ENCODE data around the gene SAXO1. TPM values are rescaled to one million over a fixed set of nuclear protein-coding genes. Genes with fewer than 3 reads are reported as not detected.
"Not testable (repeated sequence)": the region's sequence is repeated elsewhere in the genome, so short reads cannot be mapped to it uniquely, and the experiment has no call there.

The SAXO1 gene
- total RNA-seq, 1 donor from 2014 or later: 0.03 TPM

DNA sequence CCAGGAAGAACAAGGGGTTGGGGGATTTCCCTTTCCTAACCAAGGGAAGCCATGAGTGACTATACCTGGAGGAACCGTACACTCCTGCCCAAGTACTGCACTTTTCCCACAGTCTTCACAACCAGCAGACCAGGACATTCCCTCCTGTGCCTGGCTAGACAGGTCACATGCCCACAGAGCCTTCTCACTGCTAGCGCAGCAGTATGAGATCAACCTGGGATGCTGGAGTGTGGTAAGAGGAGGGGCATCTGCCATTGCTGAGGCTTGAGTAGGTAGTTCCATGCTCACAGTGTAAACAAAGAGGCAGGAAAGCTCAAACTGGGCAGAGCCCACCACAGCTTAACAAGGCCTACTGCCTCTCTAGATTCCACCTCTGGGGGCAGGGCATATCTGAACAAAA is 35.9 kb downstream of the SAXO1 start:
- no peak overlapping the region for H3K27ac ChIP-seq (replicated peaks)
- intact Hi-C loops (cut with micrococcal nuclease): no loop called here

DNA sequence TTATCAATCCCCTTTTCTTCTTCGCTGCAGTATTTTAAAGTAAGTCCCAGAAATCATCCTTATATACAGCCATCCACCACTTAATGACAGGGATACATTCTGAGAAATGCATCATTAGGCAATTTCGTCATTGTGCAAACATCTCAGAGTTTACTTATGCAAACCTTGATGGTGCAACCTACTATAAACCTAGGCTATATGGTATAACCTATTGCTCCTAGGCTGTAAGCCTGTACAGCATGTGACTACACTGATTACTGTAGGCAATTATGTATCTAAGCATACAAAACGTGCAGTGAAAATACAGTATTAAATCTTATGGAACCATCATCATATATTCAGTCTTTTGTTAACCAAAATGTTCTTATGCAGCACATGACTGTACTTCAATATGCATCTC is 36.8 kb downstream of the SAXO1 start:
- no peaks in the 10 kb centered on the region for H3K4me1 ChIP-seq
- H3K36me3 ChIP-seq: no peaks in the 10 kb centered on the region
- no peak overlapping the region for H3K27ac ChIP-seq (replicated peaks)
- TF ChIP-seq, protein P1, sequence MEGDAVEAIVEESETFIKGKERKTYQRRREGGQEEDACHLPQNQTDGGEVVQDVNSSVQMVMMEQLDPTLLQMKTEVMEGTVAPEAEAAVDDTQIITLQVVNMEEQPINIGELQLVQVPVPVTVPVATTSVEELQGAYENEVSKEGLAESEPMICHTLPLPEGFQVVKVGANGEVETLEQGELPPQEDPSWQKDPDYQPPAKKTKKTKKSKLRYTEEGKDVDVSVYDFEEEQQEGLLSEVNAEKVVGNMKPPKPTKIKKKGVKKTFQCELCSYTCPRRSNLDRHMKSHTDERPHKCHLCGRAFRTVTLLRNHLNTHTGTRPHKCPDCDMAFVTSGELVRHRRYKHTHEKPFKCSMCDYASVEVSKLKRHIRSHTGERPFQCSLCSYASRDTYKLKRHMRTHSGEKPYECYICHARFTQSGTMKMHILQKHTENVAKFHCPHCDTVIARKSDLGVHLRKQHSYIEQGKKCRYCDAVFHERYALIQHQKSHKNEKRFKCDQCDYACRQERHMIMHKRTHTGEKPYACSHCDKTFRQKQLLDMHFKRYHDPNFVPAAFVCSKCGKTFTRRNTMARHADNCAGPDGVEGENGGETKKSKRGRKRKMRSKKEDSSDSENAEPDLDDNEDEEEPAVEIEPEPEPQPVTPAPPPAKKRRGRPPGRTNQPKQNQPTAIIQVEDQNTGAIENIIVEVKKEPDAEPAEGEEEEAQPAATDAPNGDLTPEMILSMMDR (IDR thresholded peaks at IDR 0.05; ENCODE audit: borderline replicate concordance): no peak
- H3K27me3 ChIP-seq (ENCODE audit: low read depth): no peaks in the 10 kb centered on the region
- no peak overlapping the region for H3K4me3 ChIP-seq
- peaks cover 8% of the 10 kb centered on the region for H3K9me3 ChIP-seq (replicated peaks)
- no peak for DNase-seq
- intact Hi-C loops (cut with micrococcal nuclease): no loop called here

More for the DNA sequence above, 35.9 kb downstream of the SAXO1 start:
- H3K36me3 ChIP-seq: no peaks in the 10 kb centered on the region
- DNase-seq: no peak
- H3K4me3 ChIP-seq: no peak overlapping the region
- no peaks in the 10 kb centered on the region for H3K4me1 ChIP-seq
- no peaks in the 10 kb centered on the region for H3K27me3 ChIP-seq (ENCODE audit: low read depth)
- peaks cover 8% of the 10 kb centered on the region for H3K9me3 ChIP-seq (replicated peaks)
- TF ChIP-seq, protein P1 (IDR thresholded peaks at IDR 0.05; ENCODE audit: borderline replicate concordance): no peak

DNA sequence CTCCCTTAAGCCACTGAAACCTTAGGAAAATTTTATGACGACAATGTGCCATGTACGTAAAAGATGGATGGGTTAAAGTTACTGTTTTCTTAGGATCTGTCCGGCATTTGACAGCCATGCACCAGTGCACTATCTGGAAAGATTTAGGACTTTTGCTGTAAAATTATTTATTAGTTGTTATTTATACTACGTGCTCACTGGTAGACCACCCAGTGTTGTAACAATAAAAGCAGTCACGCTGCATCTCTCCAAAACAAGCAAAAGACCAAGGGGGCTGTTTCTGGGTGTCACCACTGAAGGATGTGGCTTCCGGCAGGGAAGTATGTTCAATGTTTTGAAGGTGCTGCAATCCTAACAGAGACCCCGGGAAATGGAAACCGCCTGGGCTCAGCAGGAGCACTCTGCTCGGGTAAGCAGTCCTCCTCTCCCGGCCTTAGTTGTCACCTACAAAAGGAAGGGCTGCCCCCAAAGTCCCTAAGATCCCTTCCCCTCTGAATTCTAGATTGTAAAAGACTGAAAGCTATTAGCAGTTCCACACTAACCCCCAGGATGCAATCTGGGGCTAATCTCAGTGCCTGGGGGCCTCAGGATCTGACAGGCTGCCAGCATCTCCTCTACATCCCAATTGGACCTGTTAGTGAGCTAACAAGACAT is 38.6 kb downstream of the SAXO1 start:
- no peaks in the 10 kb centered on the region for H3K27me3 ChIP-seq (ENCODE audit: low read depth)
- no peak for DNase-seq
- no peaks in the 10 kb centered on the region for H3K4me1 ChIP-seq
- no peaks in the 10 kb centered on the region for H3K36me3 ChIP-seq
- intact Hi-C loops (cut with micrococcal nuclease): no loop called here
- TF ChIP-seq, protein P1 (IDR thresholded peaks at IDR 0.05; ENCODE audit: borderline replicate concordance): no peak
- peaks cover 8% of the 10 kb centered on the region for H3K9me3 ChIP-seq (replicated peaks)
- no peak overlapping the region for H3K27ac ChIP-seq (replicated peaks)
- no peak overlapping the region for H3K4me3 ChIP-seq

DNA sequence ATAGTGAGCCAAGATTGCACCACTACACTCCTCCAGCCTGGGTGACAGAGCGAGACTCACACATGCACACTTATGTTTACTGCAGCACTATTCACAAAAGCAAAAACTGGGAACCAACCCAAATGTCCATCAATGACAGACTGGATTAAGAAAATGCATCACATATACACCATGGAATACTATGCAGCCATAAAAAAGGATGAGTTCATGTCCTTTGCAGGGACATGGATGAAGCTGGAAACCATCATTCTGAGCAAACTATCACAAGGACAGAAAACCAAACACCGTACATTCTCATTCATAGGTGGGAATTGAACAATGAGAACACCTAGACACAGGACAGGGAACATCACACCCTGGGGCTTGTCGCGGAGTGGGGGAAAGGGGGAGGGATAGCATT is 41.8 kb downstream of the SAXO1 start:
- H3K4me1 ChIP-seq; intact Hi-C loops (cut with micrococcal nuclease): not testable (repeated sequence)

GRCh38 chr9:18990494-18990893 is 42.5 kb downstream of the SAXO1 start:
- intact Hi-C loops (cut with micrococcal nuclease): no loop called here
- H3K4me3 ChIP-seq: no peak overlapping the region
- H3K9me3 ChIP-seq (replicated peaks): no peaks in the 10 kb centered on the region
- H3K4me1 ChIP-seq: no peaks in the 10 kb centered on the region
- no peak overlapping the region for H3K27ac ChIP-seq (replicated peaks)
- no peaks in the 10 kb centered on the region for H3K36me3 ChIP-seq
- TF ChIP-seq, protein P1 (IDR thresholded peaks at IDR 0.05; ENCODE audit: borderline replicate concordance): no peak
- no peaks in the 10 kb centered on the region for H3K27me3 ChIP-seq (ENCODE audit: low read depth)
- no peak for DNase-seq

More for the DNA sequence above, 41.8 kb downstream of the SAXO1 start:
- not testable (repeated sequence) for H3K27ac ChIP-seq (replicated peaks); H3K36me3 ChIP-seq; H3K9me3 ChIP-seq (replicated peaks); H3K27me3 ChIP-seq (ENCODE audit: low read depth); H3K4me3 ChIP-seq; DNase-seq

- no peak overlapping the region for H3K4me3 ChIP-seq
- no peak overlapping the region for H3K27ac ChIP-seq (replicated peaks)
- no peaks in the 10 kb centered on the region for H3K9me3 ChIP-seq (replicated peaks)
- intact Hi-C loops (cut with micrococcal nuclease): no loop called here
- H3K36me3 ChIP-seq: no peaks in the 10 kb centered on the region
- TF ChIP-seq, protein P1 (IDR thresholded peaks at IDR 0.05; ENCODE audit: borderline replicate concordance): no peak
- DNase-seq: no peak
- no peaks in the 10 kb centered on the region for H3K4me1 ChIP-seq
- no peaks in the 10 kb centered on the region for H3K27me3 ChIP-seq (ENCODE audit: low read depth)
These were observed 43.1 kb downstream of the SAXO1 start for GRCh38 chr9:18989865-18990264.
